Endometrium (tissue), 2 donors: Measurements from ENCODE around the gene FAP.

Experiments used
- FAIRE-seq: peaks from 2 replicates; lab custom pipeline; 2012; peaks lifted over from hg19 to GRCh38; lab: Jason Lieb, UNC
- donor health status: control.
- donor health status: control.

FAP gene

GRCh38 chr2:162241571-162241970 is 1.7 kb downstream of the FAP start:
- FAIRE-seq, result no peak

- FAIRE-seq, result no peak
Observed at GRCh38 chr2:162234620-162235462, 8.4 kb downstream of the FAP start.

GRCh38 chr2:162233197-162233596 is 10.0 kb downstream of the FAP start:
- FAIRE-seq, result no peak

- no peak for FAIRE-seq
Observed at GRCh38 chr2:162232671-162233070, 10.6 kb downstream of the FAP start.

GRCh38 chr2:162232027-162232426 is 11.2 kb downstream of the FAP start:
- FAIRE-seq, result no peak

GRCh38 chr2:162230761-162231160 is 12.5 kb downstream of the FAP start:
- no peak for FAIRE-seq

- FAIRE-seq, result no peak
Observed at GRCh38 chr2:162226836-162227235, 16.4 kb downstream of the FAP start.

- no peak for FAIRE-seq
Observed at GRCh38 chr2:162221064-162221463, 22.2 kb downstream of the FAP start.

GRCh38 chr2:162220368-162220767 is 22.9 kb downstream of the FAP start:
- no peak for FAIRE-seq

- no peak for FAIRE-seq
Observed at GRCh38 chr2:162219426-162219825, 23.8 kb downstream of the FAP start.

GRCh38 chr2:162217598-162217997 is 25.6 kb downstream of the FAP start:
- FAIRE-seq, result peak; percentile 85

- no peak for FAIRE-seq
Observed at GRCh38 chr2:162215162-162215561, 28.1 kb downstream of the FAP start.

- FAIRE-seq, result no peak
Observed at GRCh38 chr2:162212366-162212765, 30.9 kb downstream of the FAP start.

GRCh38 chr2:162211732-162212131 is 31.5 kb downstream of the FAP start:
- peak; percentile 91 for FAIRE-seq

- no peak for FAIRE-seq
Observed at GRCh38 chr2:162210385-162210784, 32.9 kb downstream of the FAP start.

GRCh38 chr2:162202203-162202602 is 41.0 kb downstream of the FAP start:
- FAIRE-seq, result peak; percentile 72

- FAIRE-seq, result no peak
Observed at GRCh38 chr2:162200636-162201035, 42.6 kb downstream of the FAP start.

GRCh38 chr2:162199913-162200312 is 43.3 kb downstream of the FAP start:
- FAIRE-seq, result no peak

GRCh38 chr2:162198239-162198638 is 45.0 kb downstream of the FAP start:
- no peak for FAIRE-seq

GRCh38 chr2:162197069-162197825 is 46.0 kb downstream of the FAP start:
- FAIRE-seq, result no peak

GRCh38 chr2:162196638-162197037 is 46.6 kb downstream of the FAP start:
- FAIRE-seq, result no peak

GRCh38 chr2:162188451-162188850 is 54.8 kb downstream of the FAP start:
- FAIRE-seq, result no peak

GRCh38 chr2:162185541-162186232 is 57.6 kb downstream of the FAP start:
- FAIRE-seq, result no peak
